ENCODE measurements around the gene KCTD5.
"Not testable (repeated sequence)": the region's sequence is repeated elsewhere in the genome, so short reads cannot be mapped to it uniquely, and the experiment has no call there.

The KCTD5 gene

GRCh38 chr16:2682209-2683021, at the start of gene KCTD5:
TSS of gene KCTD5 (plus strand) at chr16:2682523. CDS start at chr16:2682549, 26 bp downstream.
- peak; percentile 75 for DNase-seq

GRCh38 chr16:2639071-2639721, 43.1 kb upstream of the KCTD5 start:
- not testable (repeated sequence) for DNase-seq

- not testable (repeated sequence) for DNase-seq
Measured at GRCh38 chr16:2639722-2640072, 42.6 kb upstream of the KCTD5 start.

GRCh38 chr16:2642561-2642960, 39.8 kb upstream of the KCTD5 start:
- DNase-seq, result not testable (repeated sequence)

- DNase-seq, result not testable (repeated sequence)
Measured at GRCh38 chr16:2644754-2645453, 37.4 kb upstream of the KCTD5 start.

- DNase-seq, result not testable (repeated sequence)
Measured at GRCh38 chr16:2651268-2651871, 31.0 kb upstream of the KCTD5 start.

- not testable (repeated sequence) for DNase-seq
Measured at GRCh38 chr16:2653915-2654314, 28.4 kb upstream of the KCTD5 start.

- not testable (repeated sequence) for DNase-seq
Measured at GRCh38 chr16:2654949-2655348, 27.4 kb upstream of the KCTD5 start.

- DNase-seq, result peak; percentile 0
Measured at GRCh38 chr16:2656985-2657384, 25.3 kb upstream of the KCTD5 start.

- DNase-seq, result not testable (repeated sequence)
Measured at GRCh38 chr16:2657803-2658202, 24.5 kb upstream of the KCTD5 start.

GRCh38 chr16:2659560-2659959, 22.8 kb upstream of the KCTD5 start:
- not testable (repeated sequence) for DNase-seq

- not testable (repeated sequence) for DNase-seq
Measured at GRCh38 chr16:2660014-2660662, 22.2 kb upstream of the KCTD5 start.

- not testable (repeated sequence) for DNase-seq
Measured at GRCh38 chr16:2660755-2661373, 21.5 kb upstream of the KCTD5 start.

- no peak for DNase-seq
Measured at GRCh38 chr16:2663553-2664546, 18.5 kb upstream of the KCTD5 start.

- no peak for DNase-seq
Measured at GRCh38 chr16:2664574-2664982, 17.7 kb upstream of the KCTD5 start.

GRCh38 chr16:2666671-2667070, 15.7 kb upstream of the KCTD5 start:
- not testable (repeated sequence) for DNase-seq

- not testable (repeated sequence) for DNase-seq
Measured at GRCh38 chr16:2669587-2669986, 12.7 kb upstream of the KCTD5 start.

- DNase-seq, result not testable (repeated sequence)
Measured at GRCh38 chr16:2670017-2670416, 12.3 kb upstream of the KCTD5 start.

GRCh38 chr16:2671193-2671592, 11.1 kb upstream of the KCTD5 start:
- not testable (repeated sequence) for DNase-seq

- no peak for DNase-seq
Measured at GRCh38 chr16:2671741-2672140, 10.6 kb upstream of the KCTD5 start.
